GM23248 (cell line): ENCODE results near the gene COL6A3.

Experiments used
- EZH2 ChIP-seq: fragments of 200-600 bp; sonication (generic); IDR thresholded peaks from 2 replicates; pipeline ENCODE4 v1.6.1; 2018; ENCODE audit warnings: antibody characterized with exemption, mild to moderate bottlenecking; ENCODE audit not compliant: insufficient read depth, poor library complexity, severe bottlenecking
- EZH2phosphoT487 ChIP-seq: fragments of 200-600 bp; sonication (generic); IDR thresholded peaks from 2 replicates; pipeline ENCODE4 v1.6.1; 2018; ENCODE audit warnings: antibody characterized with exemption, moderate library complexity, mild to moderate bottlenecking, low read depth; ENCODE audit not compliant: insufficient read depth

DNA sequence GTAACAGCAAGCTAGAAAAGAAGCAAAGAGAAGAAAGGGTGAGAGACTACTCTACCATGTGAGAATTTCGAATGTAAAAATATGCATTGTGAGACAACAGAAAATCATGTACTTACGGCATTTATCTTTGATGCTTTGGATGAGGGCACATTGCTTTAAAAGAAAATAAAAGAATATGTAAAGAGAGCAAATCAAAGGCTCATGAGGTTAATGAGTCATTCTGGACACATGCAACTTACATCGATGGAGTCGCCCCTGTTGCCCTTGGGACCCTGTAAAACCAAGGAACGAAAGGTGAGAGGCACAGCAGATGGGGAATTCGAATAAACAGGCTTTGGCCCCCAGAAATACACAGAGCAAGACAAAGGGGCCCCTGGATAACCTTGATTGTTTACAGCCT, 69.0 kb downstream of the COL6A3 start:
- TF ChIP-seq EZH2 (no peak), EZH2phosphoT487 (no peak)
